SK-N-SH (cell line): Measurements from ENCODE around the gene TMEM59. TPM values are rescaled to one million over a fixed set of nuclear protein-coding genes. Genes with fewer than 3 reads are reported as not detected.
A peak's percentile ranks its signal among the peaks of the same experiment; 100 is the strongest.
"Not testable (repeated sequence)": the region's sequence is repeated elsewhere in the genome, so short reads cannot be mapped to it uniquely, and the experiment has no call there.

Experiments
- CTCF ChIA-PET: fragments of 300-600, 350-600 bp; formaldehyde crosslinking; extraction: SDS; loops from one replicate; lab custom pipeline; 2021; lab: Yijun Ruan, JAX
- POLR2A ChIA-PET: fragments of 350-600 bp; sonication (Branson Sonifier 250); formaldehyde crosslinking; extraction: SDS; loops from one replicate; lab custom pipeline; 2020; ENCODE audit warnings: antibody characterized with exemption, inconsistent platforms; lab: Yijun Ruan, JAX
- DNase-seq: peaks from one replicate; pipeline ENCODE4 v3.0.0; 2012
- H2AFZ ChIP-seq: fragments of 200-600 bp; sonication (generic); 2 replicates; pipeline ENCODE4 v1.8.1; 2016; ENCODE audit warnings: antibody characterized with exemption, mild to moderate bottlenecking, low read depth
- H3F3A ChIP-seq: fragments of 200-600 bp; sonication (generic); replicated peaks from 2 replicates; pipeline ENCODE3; 2016; ENCODE audit warnings: antibody characterized with exemption, mild to moderate bottlenecking; ENCODE audit not compliant: insufficient read depth
- H3K27ac ChIP-seq, 2 experiments: fragments of 200-500 bp in 1 of 2; fragments of 200-600 bp in 1 of 2; sonication (Bioruptor generic) in 1 of 2; sonication (generic), shearing (Covaris generic) in 1 of 2; 2 replicates each; pipeline versions ENCODE4 v1.5.1 to v1.6.1; 2014 to 2016; ENCODE audit warnings: low read depth in 2 of 2, inconsistent platforms in 1 of 2, low read length in 1 of 2, mild to moderate bottlenecking in 1 of 2, mixed read lengths in 1 of 2
- H3K27me3 ChIP-seq: fragments of 200-600 bp; sonication (generic), shearing (Covaris generic); 2 replicates; pipeline ENCODE4 v1.6.1; 2016; ENCODE audit warnings: mixed run types; ENCODE audit not compliant: insufficient read depth
- H3K36me3 ChIP-seq, 2 experiments: fragments of 200-500 bp in 1 of 2; fragments of 200-600 bp in 1 of 2; sonication (Bioruptor generic) in 1 of 2; sonication (generic) in 1 of 2; replicated peaks in 1 of 2; 2 replicates each; pipeline versions ENCODE3 to v1.5.1; 2014 to 2016; ENCODE audit warnings: low read length in 1 of 2, mild to moderate bottlenecking in 1 of 2; ENCODE audit not compliant: insufficient read depth in 2 of 2, control insufficient read depth in 1 of 2
- H3K4me1 ChIP-seq, 2 experiments: fragments of 200-500 bp in 1 of 2; fragments of 200-600 bp in 1 of 2; sonication (Bioruptor generic) in 1 of 2; sonication (generic), shearing (Covaris generic) in 1 of 2; 2 replicates each; pipeline versions ENCODE4 v1.5.1 to v1.6.1; 2014 to 2016; ENCODE audit warnings: low read depth in 1 of 2, low read length in 1 of 2, mixed run types in 1 of 2; ENCODE audit not compliant: insufficient read depth in 2 of 2, control insufficient read depth in 1 of 2
- H3K4me2 ChIP-seq: fragments of 200-600 bp; sonication (generic), shearing (Covaris generic); 2 replicates; pipeline ENCODE4 v1.6.1; 2017; ENCODE audit warnings: mixed run types
- H3K4me3 ChIP-seq, 2 experiments: fragments of 200-500 bp in 1 of 2; fragments of 200-600 bp in 1 of 2; sonication (Bioruptor generic) in 1 of 2; sonication (generic), shearing (Covaris generic) in 1 of 2; 2 replicates each; pipeline versions ENCODE4 v1.5.1 to v1.8.1; 2014 to 2016; ENCODE audit warnings: low read depth in 2 of 2, inconsistent platforms in 1 of 2, low read length in 1 of 2, mild to moderate bottlenecking in 1 of 2, mixed read lengths in 1 of 2, moderate library complexity in 1 of 2
- H3K79me2 ChIP-seq: fragments of 200-600 bp; sonication (generic); 2 replicates; pipeline ENCODE4 v1.8.1; 2017; ENCODE audit warnings: mild to moderate bottlenecking; ENCODE audit not compliant: insufficient read depth
- H3K9ac ChIP-seq: fragments of 200-600 bp; sonication (generic); 2 replicates; pipeline ENCODE4 v1.6.1; 2017; ENCODE audit warnings: mixed run types
- H3K9me2 ChIP-seq: fragments of 200-600 bp; sonication (generic); 2 replicates; pipeline ENCODE4 v1.6.1; 2017; ENCODE audit warnings: mixed run types
- H3K9me3 ChIP-seq: fragments of 200-600 bp; sonication (generic); 2 replicates; pipeline ENCODE4 v1.6.1; 2017; ENCODE audit warnings: mixed run types, mild to moderate bottlenecking, moderate library complexity
- H4K20me1 ChIP-seq: fragments of 200-600 bp; sonication (generic); 2 replicates; pipeline ENCODE4 v1.6.1; 2017; ENCODE audit warnings: mild to moderate bottlenecking, mixed run types; ENCODE audit not compliant: insufficient read depth
- EP300 ChIP-seq, 2 experiments: IDR thresholded peaks; 2 replicates each; pipeline versions ENCODE4 v1.4.0 to v1.6.1; 2012; ENCODE audit warnings: borderline replicate concordance in 1 of 2, low read depth in 1 of 2, low read length in 1 of 2
- EZH2phosphoT487 ChIP-seq: fragments of 200-600 bp; sonication (generic); IDR thresholded peaks from 2 replicates; pipeline ENCODE4 v1.6.1; 2017; ENCODE audit warnings: low read depth, mixed run types, mild to moderate bottlenecking, antibody characterized with exemption, moderate library complexity, borderline replicate concordance
- FOSL2 ChIP-seq: IDR thresholded peaks from 2 replicates; pipeline ENCODE4 v1.4.0; 2012; ENCODE audit warnings: low read depth, mild to moderate bottlenecking, moderate library complexity, borderline replicate concordance
- FOXJ3 ChIP-seq: sonication (generic); formaldehyde crosslinking; IDR thresholded peaks from 2 replicates; pipeline ENCODE4 v1.5.1; 2020; ENCODE audit warnings: mild to moderate bottlenecking, missing genetic modification reagents
- FOXM1 ChIP-seq: IDR thresholded peaks from 2 replicates; pipeline ENCODE4 v1.4.0; 2012; ENCODE audit warnings: low read depth, mild to moderate bottlenecking
- GABPA ChIP-seq: IDR thresholded peaks from 2 replicates; pipeline ENCODE4 v1.4.0; 2012; ENCODE audit warnings: low read depth, mild to moderate bottlenecking
- GATA2 ChIP-seq: sonication (generic); formaldehyde crosslinking; IDR thresholded peaks from 2 replicates; pipeline ENCODE4 v1.5.0; 2020; ENCODE audit warnings: mild to moderate bottlenecking, missing genetic modification reagents
- NFIC ChIP-seq: IDR thresholded peaks from 2 replicates; pipeline ENCODE4 v1.4.0; 2012; ENCODE audit warnings: borderline replicate concordance
- NRF1 ChIP-seq: IDR thresholded peaks from 2 replicates; pipeline ENCODE4 v1.6.1; 2012; ENCODE audit warnings: low read depth, mild to moderate bottlenecking, low read length
- POLR2AphosphoS5 ChIP-seq: IDR thresholded peaks from 2 replicates; pipeline ENCODE4 v1.6.1; 2012; ENCODE audit warnings: low read depth, low read length
- RCOR1 ChIP-seq: fragments of 150-350 bp; IDR thresholded peaks from 2 replicates; pipeline ENCODE4 v1.6.1; 2017; ENCODE audit warnings: antibody characterized with exemption, low read length
- RXRA ChIP-seq: IDR thresholded peaks from 2 replicates; pipeline ENCODE4 v1.4.0; 2012; ENCODE audit warnings: low read depth, mild to moderate bottlenecking, borderline replicate concordance
- TEAD4 ChIP-seq: IDR thresholded peaks from 2 replicates; pipeline ENCODE4 v1.4.0; 2012; ENCODE audit warnings: mild to moderate bottlenecking, borderline replicate concordance; ENCODE audit not compliant: insufficient read depth
- ZBTB33 ChIP-seq: IDR thresholded peaks from 2 replicates; pipeline ENCODE4 v1.4.0; 2012; ENCODE audit warnings: low read depth, borderline replicate concordance
- WGBS: methylation state at CpG from one replicate; pipeline ENCODE4 v1.1.6; 2017; ENCODE audit warnings: low lambda C conversion rate; 5-methylcytosine and 5-hydroxymethylcytosine counted together
- polyA plus RNA-seq, 3 experiments: library from polyadenylated mRNA; depleted of rRNA; stranded (reverse); fragments of >200 nt; gene quantifications; 2 replicates each; pipeline ENCODE4 v1.2.3, GENCODE V29; 2012
- TF ChIP-seq, protein P1 (sequence below): fragments of 200-600 bp; sonication (generic); IDR thresholded peaks from 2 replicates; pipeline ENCODE4 v1.6.1; 2017; ENCODE audit warnings: antibody characterized with exemption, mild to moderate bottlenecking, moderate library complexity
- TF ChIP-seq, protein P2 (sequence below): fragments of 150-350 bp; IDR thresholded peaks from 2 replicates; pipeline ENCODE4 v1.6.1; 2016; ENCODE audit warnings: mild to moderate bottlenecking, low read depth, low read length

Gene TMEM59
- polyA plus RNA-seq, 1 of the 3 experiments (the other 2 are of a cell fraction), result 249 TPM

DNA sequence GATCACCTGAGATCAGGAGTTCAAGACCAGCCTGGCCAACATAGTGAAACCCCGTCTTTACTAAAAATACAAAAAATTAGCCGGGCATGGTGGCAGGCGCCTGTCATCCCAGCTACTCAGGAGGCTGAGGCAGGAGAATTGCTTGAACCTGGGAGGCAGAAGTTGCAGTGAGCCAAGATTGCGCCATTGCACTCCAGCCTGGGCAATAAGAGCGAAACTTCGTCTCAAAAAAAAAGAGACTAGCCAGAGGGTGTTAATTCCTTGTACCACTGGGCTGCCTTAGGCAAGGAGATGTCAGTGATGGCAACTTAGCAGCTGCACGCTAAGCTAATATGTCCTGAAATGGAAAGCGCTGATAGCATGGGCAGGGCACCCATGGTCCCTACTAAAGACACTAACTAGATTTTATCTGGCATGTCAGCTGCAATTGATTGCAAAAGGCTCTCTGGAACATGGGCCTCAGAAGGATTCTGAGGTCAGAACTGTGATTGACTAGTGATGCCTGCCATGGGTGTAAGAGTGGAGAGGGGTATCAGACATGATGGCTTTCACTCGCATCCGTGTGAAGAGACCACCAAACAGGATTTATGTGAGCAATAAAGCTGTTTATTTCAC is 33.3 kb downstream of the TMEM59 start:
- ChIA-PET POLR2A (interaction anchor here (1.0 kb wide), 1 partner anchor 480 kb away, joined by 3 read pairs; no protein-coding TSS in a partner anchor), CTCF (interaction anchor here (1.5 kb wide), 1 partner anchor 17 kb away, joined by 4 read pairs; no protein-coding TSS in a partner anchor)
- H3K36me3 ChIP-seq, H3K27ac ChIP-seq, H4K20me1 ChIP-seq, H3K4me3 ChIP-seq, H3K27me3 ChIP-seq, H3F3A ChIP-seq, H2AFZ ChIP-seq, H3K9ac ChIP-seq, H3K4me1 ChIP-seq, H3K79me2 ChIP-seq, H3K9me3 ChIP-seq, H3K4me2 ChIP-seq, H3K9me2 ChIP-seq: not testable (repeated sequence)
- WGBS, result 89% methylated on average over 9 of the region's 10 CpGs
- peak; percentile 48 for DNase-seq
- TF ChIP-seq GATA2 (CRISPR knock-in tag), result peak; percentile 61
- peak; percentile 35; the same call in 1 of the 2 replicates for TF ChIP-seq RCOR1

- WGBS, result 59% methylated on average over 5 of the region's 5 CpGs
- TF ChIP-seq RXRA, result no peak
- TF ChIP-seq FOXJ3, result no peak
- no peak for TF ChIP-seq NFIC
- no peak for TF ChIP-seq FOXM1
- no peak for TF ChIP-seq TEAD4
- TF ChIP-seq EP300 (IDR thresholded peaks at IDR 0.05; ENCODE audit: borderline replicate concordance in 1 of 2, low read depth in 1 of 2, low read length in 1 of 2), result no peak
- TF ChIP-seq ZBTB33, result no peak
- TF ChIP-seq, protein P1, sequence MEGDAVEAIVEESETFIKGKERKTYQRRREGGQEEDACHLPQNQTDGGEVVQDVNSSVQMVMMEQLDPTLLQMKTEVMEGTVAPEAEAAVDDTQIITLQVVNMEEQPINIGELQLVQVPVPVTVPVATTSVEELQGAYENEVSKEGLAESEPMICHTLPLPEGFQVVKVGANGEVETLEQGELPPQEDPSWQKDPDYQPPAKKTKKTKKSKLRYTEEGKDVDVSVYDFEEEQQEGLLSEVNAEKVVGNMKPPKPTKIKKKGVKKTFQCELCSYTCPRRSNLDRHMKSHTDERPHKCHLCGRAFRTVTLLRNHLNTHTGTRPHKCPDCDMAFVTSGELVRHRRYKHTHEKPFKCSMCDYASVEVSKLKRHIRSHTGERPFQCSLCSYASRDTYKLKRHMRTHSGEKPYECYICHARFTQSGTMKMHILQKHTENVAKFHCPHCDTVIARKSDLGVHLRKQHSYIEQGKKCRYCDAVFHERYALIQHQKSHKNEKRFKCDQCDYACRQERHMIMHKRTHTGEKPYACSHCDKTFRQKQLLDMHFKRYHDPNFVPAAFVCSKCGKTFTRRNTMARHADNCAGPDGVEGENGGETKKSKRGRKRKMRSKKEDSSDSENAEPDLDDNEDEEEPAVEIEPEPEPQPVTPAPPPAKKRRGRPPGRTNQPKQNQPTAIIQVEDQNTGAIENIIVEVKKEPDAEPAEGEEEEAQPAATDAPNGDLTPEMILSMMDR, result no peak
- no peak for TF ChIP-seq EZH2phosphoT487
- no peak for TF ChIP-seq FOSL2
- TF ChIP-seq POLR2AphosphoS5, result no peak
- TF ChIP-seq, protein P2, sequence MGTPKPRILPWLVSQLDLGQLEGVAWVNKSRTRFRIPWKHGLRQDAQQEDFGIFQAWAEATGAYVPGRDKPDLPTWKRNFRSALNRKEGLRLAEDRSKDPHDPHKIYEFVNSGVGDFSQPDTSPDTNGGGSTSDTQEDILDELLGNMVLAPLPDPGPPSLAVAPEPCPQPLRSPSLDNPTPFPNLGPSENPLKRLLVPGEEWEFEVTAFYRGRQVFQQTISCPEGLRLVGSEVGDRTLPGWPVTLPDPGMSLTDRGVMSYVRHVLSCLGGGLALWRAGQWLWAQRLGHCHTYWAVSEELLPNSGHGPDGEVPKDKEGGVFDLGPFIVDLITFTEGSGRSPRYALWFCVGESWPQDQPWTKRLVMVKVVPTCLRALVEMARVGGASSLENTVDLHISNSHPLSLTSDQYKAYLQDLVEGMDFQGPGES, result no peak
- TF ChIP-seq NRF1, result no peak
- no peak for TF ChIP-seq GABPA
- TF ChIP-seq, all 33 proteins: peak for 0
- H3K9me2 ChIP-seq, result no peaks in the 10 kb centered on the region
- no peaks in the 10 kb centered on the region for H3K36me3 ChIP-seq
- CTCF ChIA-PET, result interaction anchor here (0.8 to 1.5 kb wide), 2 partner anchors 18 to 459 kb away, joined by 3 to 4 read pairs; no protein-coding TSS in a partner anchor
- no peak for DNase-seq
- H3K4me2 ChIP-seq, result no peak overlapping the region
- no peak overlapping the region for H3K4me3 ChIP-seq
- H3K9ac ChIP-seq, result no peak overlapping the region
- peaks cover 0 to 3% of the 10 kb centered on the region in 2 experiments; a peak in 1 of 4 replicates for H3K4me1 ChIP-seq
- H3K27me3 ChIP-seq, result no peaks in the 10 kb centered on the region
- POLR2A ChIA-PET, result interaction anchor here (1.0 kb wide), 1 partner anchor 481 kb away, joined by 3 read pairs; no protein-coding TSS in a partner anchor
- H3K79me2 ChIP-seq, result no peaks in the 10 kb centered on the region
- H3F3A ChIP-seq, result no peaks in the 10 kb centered on the region
- no peaks in the 10 kb centered on the region for H3K9me3 ChIP-seq
- no peaks in the 10 kb centered on the region for H4K20me1 ChIP-seq
- H2AFZ ChIP-seq, result no peak overlapping the region
- no peak overlapping the region for H3K27ac ChIP-seq
These were observed 34.4 kb downstream of the TMEM59 start for GRCh38 chr1:54018635-54019034.
